Activated T-helper 9 cell treated with anti-CD3 and anti-CD28 coated beads, Interleukin-2, amount 50 U/mL, for 16 hours (primary cell): ENCODE data around the gene CD27.

ENCODE experiments used
- DNase-seq: peaks from one replicate; pipeline ENCODE4 v3.0.0-alpha.2; 2020; ENCODE audit warnings: low read depth

CD27 gene

GRCh38 chr12:6434205-6435140 is 10.3 kb upstream of the CD27 start:
- DNase-seq, result no peak

GRCh38 chr12:6435961-6436715 is 8.6 kb upstream of the CD27 start:
- no peak for DNase-seq

DNA sequence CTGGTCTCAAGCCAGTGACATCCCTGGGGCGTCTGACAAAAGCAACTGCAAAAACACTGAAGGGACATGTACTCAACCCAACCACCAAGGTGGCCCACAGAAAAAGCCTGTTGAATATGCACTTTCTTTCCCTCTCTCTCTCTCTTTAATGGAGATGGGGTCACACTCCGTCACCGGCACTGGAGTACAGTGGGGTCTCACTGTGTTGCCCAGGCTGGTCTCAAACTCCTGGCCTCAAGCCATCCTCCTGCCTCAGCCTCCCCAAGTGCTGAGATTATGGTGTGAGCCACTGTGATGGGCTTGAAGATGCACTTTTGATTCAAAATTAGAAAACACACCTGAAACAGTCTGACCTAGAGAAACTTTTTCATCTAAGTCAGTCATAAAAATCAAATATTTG is 7.2 kb upstream of the CD27 start:
- no peak for DNase-seq

DNA sequence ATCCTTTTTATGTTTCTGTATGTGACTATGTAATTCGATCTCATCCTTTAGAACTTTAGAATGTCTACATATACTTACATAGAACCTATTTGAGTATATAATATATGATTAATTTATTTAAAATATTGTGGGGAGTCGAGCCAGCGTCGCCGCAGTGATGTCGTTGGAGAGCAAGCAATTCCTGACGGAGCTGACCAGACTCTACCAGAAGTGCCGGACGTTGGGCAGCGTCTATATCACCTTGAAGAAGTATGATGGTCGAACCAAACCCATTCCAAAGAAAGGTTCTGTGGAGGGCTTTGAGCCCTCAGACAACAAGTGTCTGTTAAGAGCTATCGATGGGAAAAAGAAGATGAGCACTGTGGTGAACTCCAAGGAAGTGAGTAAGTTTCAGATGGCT is 6.4 kb upstream of the CD27 start:
- DNase-seq, result no peak

GRCh38 chr12:6440391-6440790 is 4.4 kb upstream of the CD27 start:
- DNase-seq, result no peak

GRCh38 chr12:6442836-6443235 is 1.9 kb upstream of the CD27 start:
- no peak for DNase-seq

DNA sequence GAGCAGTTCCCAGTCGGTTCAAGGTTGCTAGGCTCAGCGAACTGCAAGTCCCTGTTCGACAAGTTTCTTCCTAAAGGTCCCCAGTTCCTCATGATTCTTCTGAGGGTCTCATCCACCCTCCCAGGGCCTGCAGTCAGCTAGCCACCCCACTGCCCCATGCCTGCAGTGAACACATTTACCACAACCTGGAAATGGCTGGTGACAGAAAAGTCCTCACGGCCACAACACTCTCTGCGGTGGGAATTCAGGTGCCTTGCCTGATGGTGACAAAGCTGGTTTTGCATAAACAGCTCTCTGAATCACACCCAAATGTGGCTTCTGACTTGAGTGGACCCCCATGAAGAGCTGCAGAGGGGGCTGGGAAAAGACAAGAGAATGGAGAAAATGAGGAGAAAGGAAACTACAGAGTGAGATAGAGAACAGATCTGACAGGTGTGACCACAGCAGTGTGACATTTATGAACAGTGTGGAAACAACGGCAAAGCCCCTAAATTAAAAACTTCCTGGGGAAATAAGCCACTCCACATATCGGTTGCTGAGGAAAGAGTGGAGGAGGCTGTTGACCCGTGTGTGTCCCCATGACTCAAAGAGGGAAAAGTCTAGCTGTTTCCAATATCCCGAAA is 1.3 kb upstream of the CD27 start:
- DNase-seq, result no peak

GRCh38 chr12:6444031-6444430 is 724 bp upstream of the CD27 start:
- no peak for DNase-seq

GRCh38 chr12:6450091-6450868 is 5.5 kb downstream of the CD27 start:
- DNase-seq, result no peak

DNA sequence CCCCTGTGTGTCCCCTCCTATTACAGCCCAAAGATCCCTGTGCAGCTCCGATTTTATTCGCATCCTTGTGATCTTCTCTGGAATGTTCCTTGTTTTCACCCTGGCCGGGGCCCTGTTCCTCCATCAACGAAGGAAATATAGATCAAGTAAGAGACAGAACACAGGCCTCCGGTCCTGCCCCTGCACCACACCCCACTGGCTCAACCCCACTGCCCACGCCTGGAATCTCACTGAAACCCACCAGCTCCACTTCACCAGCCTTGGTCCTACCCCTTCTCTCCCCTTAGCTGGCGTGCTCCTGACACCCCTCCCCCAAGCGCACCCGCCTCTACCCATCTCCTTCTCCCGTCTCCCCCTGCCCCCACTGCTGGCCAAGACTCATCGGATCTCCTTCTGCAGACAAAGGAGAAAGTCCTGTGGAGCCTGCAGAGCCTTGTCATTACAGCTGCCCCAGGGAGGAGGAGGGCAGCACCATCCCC is 6.2 kb downstream of the CD27 start:
- DNase-seq, result no peak

- DNase-seq, result peak; percentile 71
Observed at GRCh38 chr12:6451348-6452244, 6.8 kb downstream of the CD27 start, which contains the start of gene TAPBPL. TSS of gene TAPBPL (plus strand) at chr12:6452042. CDS start at chr12:6452249, 207 bp downstream.

GRCh38 chr12:6452245-6452943 is 7.6 kb downstream of the CD27 start:
- no peak for DNase-seq

- DNase-seq, result no peak
Observed at GRCh38 chr12:6452944-6453630, 8.3 kb downstream of the CD27 start.

DNA sequence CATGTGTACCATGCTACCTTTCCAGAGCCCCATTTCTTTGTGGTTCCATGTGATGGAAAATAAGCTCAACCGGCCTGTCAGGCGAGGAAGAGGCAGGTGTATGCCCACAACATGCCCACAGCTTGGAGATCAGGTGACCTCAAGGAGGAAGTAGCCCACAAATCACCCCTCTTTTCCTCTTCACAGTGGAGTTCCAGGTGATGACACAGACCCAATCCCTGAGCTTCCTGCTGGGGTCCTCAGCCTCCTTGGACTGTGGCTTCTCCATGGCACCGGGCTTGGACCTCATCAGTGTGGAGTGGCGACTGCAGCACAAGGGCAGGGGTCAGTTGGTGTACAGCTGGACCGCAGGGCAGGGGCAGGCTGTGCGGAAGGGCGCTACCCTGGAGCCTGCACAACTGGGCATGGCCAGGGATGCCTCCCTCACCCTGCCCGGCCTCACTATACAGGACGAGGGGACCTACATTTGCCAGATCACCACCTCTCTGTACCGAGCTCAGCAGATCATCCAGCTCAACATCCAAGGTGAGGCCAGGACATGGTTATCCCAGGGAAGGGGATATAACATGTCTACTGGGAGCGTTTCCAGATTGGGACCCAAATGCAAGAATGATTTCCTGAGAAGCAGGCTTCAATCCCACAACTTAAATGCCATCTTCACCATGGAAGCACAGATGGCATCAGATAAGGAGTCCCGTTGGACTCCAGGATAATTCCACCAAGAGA is 12.6 kb downstream of the CD27 start:
- DNase-seq, result no peak

- no peak for DNase-seq
Observed at GRCh38 chr12:6458281-6459003, 13.7 kb downstream of the CD27 start.

DNA sequence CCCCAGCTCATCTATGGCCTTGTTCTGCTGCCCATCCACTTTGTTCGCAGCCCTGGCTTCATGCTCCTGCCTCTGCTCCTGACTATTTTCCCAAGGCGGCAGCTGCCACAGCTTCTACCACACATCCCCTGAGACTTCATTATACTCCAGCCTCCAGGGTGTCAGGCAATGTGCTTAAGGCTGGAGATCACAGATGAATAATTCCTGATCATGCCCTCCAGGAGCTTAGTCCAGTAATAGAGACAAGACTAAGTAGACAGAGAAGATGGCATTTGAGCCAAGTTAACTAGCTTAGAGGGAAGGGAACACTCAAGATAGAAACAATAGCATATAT is 14.2 kb downstream of the CD27 start:
- DNase-seq, result no peak

- no peak for DNase-seq
Observed at GRCh38 chr12:6460751-6461371, 16.1 kb downstream of the CD27 start.
